Mesenchymal stem cell (in vitro differentiated cells and primary cell): Measurements from ENCODE around the gene TK1.

ENCODE experiments used
- DNase-seq: peaks from one replicate; pipeline ENCODE4 v3.0.0-alpha.2; 2013
- H2AFZ ChIP-seq: one replicate; pipeline ENCODE4 v1.6.1; 2013; ENCODE audit warnings: low read depth, mild to moderate bottlenecking, control low read depth, inconsistent platforms, low read length, moderate library complexity
- H2AK5ac ChIP-seq: 2 replicates; pipeline ENCODE4 v1.6.1; 2013; ENCODE audit warnings: low read length, moderate library complexity, mild to moderate bottlenecking, inconsistent platforms; ENCODE audit not compliant: severe bottlenecking
- H2BK120ac ChIP-seq: one replicate; pipeline ENCODE4 v1.6.1; 2013; ENCODE audit warnings: low read depth, mild to moderate bottlenecking, inconsistent platforms, low read length, moderate library complexity
- H2BK12ac ChIP-seq, 2 experiments: one replicate each; pipeline ENCODE4 v1.6.1; 2013; ENCODE audit warnings: inconsistent platforms in 2 of 2, low read length in 2 of 2, mild to moderate bottlenecking in 2 of 2, moderate library complexity in 2 of 2, control low read depth in 1 of 2
- H2BK15ac ChIP-seq: one replicate; pipeline ENCODE4 v1.6.1; 2013; ENCODE audit warnings: mild to moderate bottlenecking, low read depth, inconsistent platforms; ENCODE audit not compliant: poor library complexity, severe bottlenecking
- H2BK5ac ChIP-seq: 2 replicates; pipeline ENCODE4 v1.6.1; 2013; ENCODE audit warnings: low read depth, mild to moderate bottlenecking, low read length, control low read depth, inconsistent platforms; ENCODE audit not compliant: poor library complexity, severe bottlenecking
- H3K14ac ChIP-seq, 2 experiments: one replicate each; pipeline ENCODE4 v1.6.1; 2013; ENCODE audit warnings: inconsistent platforms in 2 of 2, low read length in 2 of 2, control low read depth in 1 of 2, mild to moderate bottlenecking in 1 of 2, moderate library complexity in 1 of 2
- H3K18ac ChIP-seq, 2 experiments: one replicate each; pipeline ENCODE4 v1.6.1; 2013; ENCODE audit warnings: inconsistent platforms in 2 of 2, low read length in 2 of 2, control low read depth in 1 of 2, low read depth in 1 of 2, mild to moderate bottlenecking in 1 of 2
- H3K23ac ChIP-seq, 2 experiments: one replicate each; pipeline ENCODE4 v1.6.1; 2013; ENCODE audit warnings: inconsistent platforms in 2 of 2, low read length in 2 of 2, mild to moderate bottlenecking in 2 of 2, moderate library complexity in 2 of 2, control low read depth in 1 of 2
- H3K27ac ChIP-seq: 2 replicates; pipeline ENCODE4 v1.5.1; 2013; ENCODE audit warnings: mild to moderate bottlenecking, moderate library complexity, low read length, control low read depth, inconsistent platforms; ENCODE audit not compliant: poor library complexity, severe bottlenecking
- H3K27me3 ChIP-seq, 2 experiments: 2 replicates each; pipeline versions ENCODE4 v1.6.1 to v1.7.0; 2013; ENCODE audit warnings: low read length in 2 of 2, mild to moderate bottlenecking in 2 of 2, moderate library complexity in 2 of 2, control low read depth in 1 of 2, inconsistent platforms in 1 of 2; ENCODE audit not compliant: control insufficient read depth in 1 of 2, insufficient read depth in 1 of 2
- H3K36me3 ChIP-seq, 2 experiments: 2 replicates each; pipeline versions ENCODE4 v1.6.1 to v1.7.0; 2013; ENCODE audit warnings: low read length in 2 of 2, control low read depth in 1 of 2, inconsistent platforms in 1 of 2, low read depth in 1 of 2, mild to moderate bottlenecking in 1 of 2; ENCODE audit not compliant: insufficient read depth in 2 of 2, control insufficient read depth in 1 of 2
- H3K4ac ChIP-seq, 2 experiments: one replicate each; pipeline ENCODE4 v1.6.1; 2013; ENCODE audit warnings: inconsistent platforms in 2 of 2, low read length in 2 of 2, mild to moderate bottlenecking in 2 of 2, moderate library complexity in 2 of 2, control low read depth in 1 of 2, low read depth in 1 of 2
- H3K4me1 ChIP-seq: 2 replicates; pipeline ENCODE4 v1.6.1; 2013; ENCODE audit warnings: low read depth, low read length, control low read depth; ENCODE audit not compliant: control insufficient read depth, insufficient read depth
- H3K4me2 ChIP-seq: 2 replicates; pipeline ENCODE4 v1.6.1; 2013; ENCODE audit warnings: low read length, mild to moderate bottlenecking, inconsistent platforms; ENCODE audit not compliant: poor library complexity, severe bottlenecking
- H3K4me3 ChIP-seq, 2 experiments: 2 replicates each; pipeline versions ENCODE4 v1.5.1 to v1.7.0; 2013; ENCODE audit warnings: low read length in 2 of 2, mild to moderate bottlenecking in 2 of 2, control low read depth in 1 of 2, low read depth in 1 of 2; ENCODE audit not compliant: insufficient read depth in 1 of 2
- H3K79me1 ChIP-seq: replicated peaks from 2 replicates; pipeline ENCODE4 v1.6.1; 2013; ENCODE audit warnings: mild to moderate bottlenecking, control low read depth, low read length, inconsistent platforms; ENCODE audit not compliant: poor library complexity, severe bottlenecking
- H3K9ac ChIP-seq: 2 replicates; pipeline ENCODE4 v1.7.0; 2013; ENCODE audit warnings: mild to moderate bottlenecking, low read length, moderate library complexity
- H3K9me3 ChIP-seq: 2 replicates; pipeline ENCODE4 v1.7.0; 2013; ENCODE audit warnings: mild to moderate bottlenecking, low read length; ENCODE audit not compliant: control insufficient read depth
- H4K8ac ChIP-seq: one replicate; pipeline ENCODE4 v1.6.1; 2013; ENCODE audit warnings: inconsistent platforms, mild to moderate bottlenecking, low read length, moderate library complexity
- H4K91ac ChIP-seq: one replicate; pipeline ENCODE4 v1.6.1; 2013; ENCODE audit warnings: mild to moderate bottlenecking, low read length, inconsistent platforms
- WGBS: methylation state at CpG from one replicate; pipeline ENCODE4 v1.1.7; 2013; ENCODE audit warnings: mixed read lengths; 5-methylcytosine and 5-hydroxymethylcytosine counted together

Gene TK1

DNA sequence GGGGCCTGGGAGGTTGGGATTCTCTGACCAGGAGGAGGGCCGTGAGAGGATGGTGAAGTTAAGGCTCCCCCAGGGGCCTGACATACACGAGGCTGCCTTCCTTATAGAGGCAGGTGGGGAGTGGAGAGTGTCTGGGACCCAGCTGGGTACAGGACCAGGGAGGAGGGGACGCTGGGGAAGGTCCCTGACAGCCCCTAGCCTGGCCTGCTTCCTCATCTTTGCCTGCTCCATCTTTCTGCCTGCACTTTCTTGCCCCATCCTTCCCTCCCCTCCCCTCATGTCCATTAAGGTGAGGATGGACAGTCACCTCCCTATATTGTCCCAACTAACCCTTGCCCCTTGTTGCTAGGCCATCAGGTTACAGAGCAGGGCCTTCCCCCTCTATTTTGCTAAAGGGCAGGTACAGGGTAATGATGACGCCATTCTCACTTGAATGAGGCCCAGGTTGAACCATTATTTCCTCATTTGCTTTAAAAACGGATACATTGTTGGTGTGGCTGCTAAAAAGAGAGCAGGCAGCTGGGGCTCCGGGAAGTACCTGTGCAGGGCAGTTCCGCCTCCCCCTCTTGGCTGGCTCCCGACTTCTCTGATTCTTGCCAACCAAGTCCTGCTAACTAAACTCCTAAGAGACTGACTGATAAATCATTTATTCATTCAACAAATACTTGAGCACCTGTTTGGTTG, 39.4 kb downstream of the TK1 start:
- Histone ChIP-seq H3K4me1 (peaks cover 34% of the 10 kb centered on the region), H2BK5ac (no peak overlapping the region), H2BK12ac (no peak overlapping the region), H3K27me3 (peaks cover 0 to 16% of the 10 kb centered on the region in 2 experiments), H2BK15ac (peak overlapping the region; percentile 33), H4K8ac (no peak overlapping the region), H3K9ac (no peak overlapping the region), H4K91ac (no peak overlapping the region), H3K4me2 (no peak overlapping the region), H2AFZ (no peak overlapping the region), H3K27ac (no peak overlapping the region), H2AK5ac (no peak overlapping the region), H3K36me3 (no peaks in the 10 kb centered on the region), H3K79me1 (no peaks in the 10 kb centered on the region), H3K4me3 (no peak overlapping the region), H3K4ac (no peak overlapping the region), H3K18ac (no peak overlapping the region), H3K9me3 (no peaks in the 10 kb centered on the region), H2BK120ac (no peak overlapping the region), H3K14ac (no peak overlapping the region), H3K23ac (no peak overlapping the region)
- 75% methylated on average over 8 of the region's 8 CpGs for WGBS
- DNase-seq, result no peak

DNA sequence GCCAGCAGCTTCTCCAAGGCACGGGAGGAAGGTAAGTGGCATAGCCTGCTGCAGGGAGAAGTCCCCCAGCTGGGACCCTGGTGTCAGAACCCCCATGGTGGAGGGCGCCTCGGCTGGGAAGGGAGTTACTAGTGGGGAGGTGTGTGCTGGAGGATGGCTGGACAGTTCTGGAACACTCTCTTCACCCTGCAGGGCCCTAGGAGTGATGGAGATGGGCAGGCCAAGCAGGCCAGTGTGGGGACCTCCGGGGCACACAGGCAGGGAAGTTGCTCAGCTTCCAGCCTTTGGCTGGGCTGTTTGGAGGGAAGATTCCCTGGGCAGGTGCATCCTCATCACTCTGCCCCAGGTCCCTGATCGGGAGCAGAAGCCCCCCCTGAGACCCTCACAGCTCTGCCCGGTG, 40.0 kb downstream of the TK1 start:
- Histone ChIP-seq H2BK120ac (no peak overlapping the region), H3K4me3 (no peak overlapping the region), H2BK5ac (no peak overlapping the region), H3K36me3 (no peaks in the 10 kb centered on the region), H4K91ac (peak overlapping the region; percentile 54), H4K8ac (peak overlapping the region; percentile 40), H3K9ac (no peak overlapping the region), H3K4ac (no peak overlapping the region), H3K23ac (no peak overlapping the region), H3K9me3 (no peaks in the 10 kb centered on the region), H2BK15ac (peak overlapping the region; percentile 26), H3K4me2 (no peak overlapping the region), H3K79me1 (no peaks in the 10 kb centered on the region), H2AFZ (no peak overlapping the region), H3K18ac (peak overlapping the region in 1 of 2 experiments; percentile 18), H2BK12ac (no peak overlapping the region), H3K27me3 (peaks cover 0 to 16% of the 10 kb centered on the region in 2 experiments), H2AK5ac (no peak overlapping the region), H3K27ac (no peak overlapping the region), H3K4me1 (peaks cover 39% of the 10 kb centered on the region), H3K14ac (no peak overlapping the region)
- WGBS, result 88% methylated on average over 6 of the region's 6 CpGs
- DNase-seq, result no peak

DNA sequence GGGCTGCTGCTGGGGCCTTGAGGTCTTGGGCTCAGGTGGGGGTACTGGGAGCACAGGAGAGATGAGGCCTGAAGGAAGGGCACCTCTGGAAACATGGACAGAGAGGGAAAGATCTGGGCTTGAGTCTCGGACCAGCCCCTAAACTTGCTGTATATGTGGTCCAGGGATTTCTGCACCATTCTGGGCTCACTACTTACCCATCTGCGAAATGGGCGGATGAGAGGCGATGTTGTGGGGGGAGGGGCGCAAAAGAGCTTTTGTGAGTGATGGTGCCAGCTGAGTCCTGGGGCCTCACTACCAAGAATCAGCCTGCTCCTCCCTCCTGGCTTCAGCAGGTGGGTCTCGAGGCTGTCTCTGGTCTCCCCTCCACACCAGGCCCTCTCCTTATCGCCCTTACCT, 40.4 kb downstream of the TK1 start:
- peak overlapping the region in 1 of 2 experiments; percentile 18 for H3K18ac ChIP-seq
- whole genome bisulfite sequencing, result 93% methylated on average over 6 of the region's 7 CpGs

DNA sequence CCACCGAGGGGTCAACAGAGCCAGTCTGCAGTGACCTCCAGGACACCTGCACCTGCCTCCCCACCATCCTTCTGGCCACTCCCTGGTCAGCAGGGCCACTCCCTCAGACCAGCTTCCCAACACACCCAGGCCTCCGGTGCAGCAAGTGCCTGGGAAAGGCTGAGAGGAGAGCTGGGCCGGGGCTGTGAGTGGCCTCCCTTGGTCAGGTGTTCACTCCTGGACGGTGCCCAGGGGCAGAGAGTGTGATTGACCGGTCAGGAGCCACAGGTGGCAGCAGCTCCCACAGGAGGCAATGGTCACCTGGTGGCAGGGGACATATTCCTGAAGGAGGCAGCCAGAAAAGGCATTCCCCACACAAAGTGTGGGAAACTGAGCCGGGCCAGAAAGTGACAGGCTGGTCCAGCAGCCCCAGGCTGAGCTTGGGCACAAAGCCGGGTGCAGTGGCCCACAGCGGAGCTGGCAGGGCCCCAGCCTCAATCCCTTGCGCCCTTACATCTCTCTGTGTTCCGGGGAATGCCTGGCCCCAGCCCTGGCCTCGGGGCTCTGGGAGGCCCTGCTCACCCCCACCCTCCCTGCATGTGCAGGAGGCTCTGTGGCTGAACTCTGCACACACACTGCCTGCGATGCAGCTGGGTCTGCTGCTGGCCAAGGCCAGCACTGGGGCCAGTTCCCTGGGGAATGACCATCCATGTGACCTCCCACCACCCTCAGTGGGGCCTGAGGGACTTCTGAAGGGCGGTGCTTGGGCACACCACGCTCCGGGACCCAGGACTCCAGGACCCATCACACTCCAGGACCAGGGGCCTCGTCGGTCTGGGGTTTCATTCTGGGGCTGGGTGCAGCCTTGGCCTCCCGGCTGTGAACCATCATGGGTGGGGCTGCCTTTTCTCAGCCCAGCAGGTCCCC, 41.9 kb downstream of the TK1 start:
- H3K79me1 ChIP-seq, result no peaks in the 10 kb centered on the region
- H2AFZ ChIP-seq, result no peak overlapping the region
- H3K27me3 ChIP-seq, result peaks cover 0 to 16% of the 10 kb centered on the region in 2 experiments
- WGBS, result 85% methylated on average over 18 of the region's 18 CpGs
- no peak overlapping the region for H2BK120ac ChIP-seq
- no peak overlapping the region for H3K9ac ChIP-seq
- H3K14ac ChIP-seq, result peak overlapping the region in 1 of 2 experiments; percentile 98
- H2BK12ac ChIP-seq, result peak overlapping the region; percentile 71 to 93
- H4K91ac ChIP-seq, result peak overlapping the region; percentile 76
- DNase-seq, result no peak
- H2AK5ac ChIP-seq, result no peak overlapping the region
- no peak overlapping the region for H2BK15ac ChIP-seq
- no peak overlapping the region for H3K27ac ChIP-seq
- peak overlapping the region; percentile 61 for H2BK5ac ChIP-seq
- H3K4me2 ChIP-seq, result no peak overlapping the region
- no peak overlapping the region for H3K4me3 ChIP-seq
- H3K23ac ChIP-seq, result peak overlapping the region in 1 of 2 experiments; percentile 25
- no peaks in the 10 kb centered on the region for H3K9me3 ChIP-seq
- H3K4ac ChIP-seq, result peak overlapping the region in 1 of 2 experiments; percentile 71
- H3K36me3 ChIP-seq, result no peaks in the 10 kb centered on the region
- H3K18ac ChIP-seq, result peak overlapping the region; percentile 48 to 91
- peak overlapping the region; percentile 51 for H4K8ac ChIP-seq
- H3K4me1 ChIP-seq, result peaks cover 42% of the 10 kb centered on the region

More for the DNA sequence above, 40.4 kb downstream of the TK1 start:
- Histone ChIP-seq H3K4ac (no peak overlapping the region), H4K91ac (peak overlapping the region; percentile 54), H2BK15ac (peak overlapping the region; percentile 26), H4K8ac (peak overlapping the region; percentile 40), H3K4me3 (no peak overlapping the region), H3K27ac (no peak overlapping the region), H2BK5ac (no peak overlapping the region), H3K9ac (no peak overlapping the region), H3K27me3 (peaks cover 0 to 16% of the 10 kb centered on the region in 2 experiments), H3K14ac (no peak overlapping the region), H2AFZ (no peak overlapping the region), H3K36me3 (no peaks in the 10 kb centered on the region), H2BK120ac (no peak overlapping the region), H2BK12ac (peak overlapping the region in 1 of 2 experiments; percentile 15), H2AK5ac (no peak overlapping the region), H3K79me1 (no peaks in the 10 kb centered on the region), H3K4me1 (peaks cover 40% of the 10 kb centered on the region), H3K23ac (no peak overlapping the region), H3K4me2 (no peak overlapping the region), H3K9me3 (no peaks in the 10 kb centered on the region)
- DNase-seq, result no peak
